HEK293 (cell line): Measurements from ENCODE around the gene ATF6B.

Experiments used
- HOXA7 ChIP-seq: sonication (generic); formaldehyde crosslinking; IDR thresholded peaks from 2 replicates; pipeline ENCODE4 v1.8.1; 2022; ENCODE audit warnings: missing genetic modification reagents, borderline replicate concordance
- IKZF3 ChIP-seq: fragments of 450-650 bp; IDR thresholded peaks from 2 replicates; pipeline ENCODE4 v1.5.0; 2018; ENCODE audit warnings: missing biosample characterization, mild to moderate bottlenecking, missing genetic modification characterization, moderate library complexity
- KLF1 ChIP-seq: fragments of 450-650 bp; formaldehyde crosslinking; IDR thresholded peaks from 2 replicates; pipeline ENCODE4 v1.5.1; 2016; ENCODE audit warnings: missing biosample characterization, missing genetic modification characterization
- KLF16 ChIP-seq: fragments of 450-650 bp; formaldehyde crosslinking; IDR thresholded peaks from 2 replicates; pipeline ENCODE4 v1.5.1; 2017; ENCODE audit warnings: missing biosample characterization, missing genetic modification characterization
- SCRT2 ChIP-seq: fragments of 450-650 bp; formaldehyde crosslinking; IDR thresholded peaks from 2 replicates; pipeline ENCODE4 v1.5.1; 2016; ENCODE audit warnings: missing biosample characterization, missing genetic modification characterization
- ZBTB8A ChIP-seq: fragments of 450-650 bp; formaldehyde crosslinking; IDR thresholded peaks from 2 replicates; pipeline ENCODE4 v1.5.1; 2016; ENCODE audit warnings: missing biosample characterization, missing genetic modification characterization
- ZFHX2 ChIP-seq: fragments of 450-650 bp; formaldehyde crosslinking; conservative IDR thresholded peaks from 2 replicates; pipeline ENCODE4 v1.5.1; 2016; ENCODE audit warnings: missing biosample characterization, missing genetic modification characterization
- ZNF140 ChIP-seq: fragments of 450-650 bp; formaldehyde crosslinking; IDR thresholded peaks from 2 replicates; pipeline ENCODE4 v1.5.1; 2016; ENCODE audit warnings: missing biosample characterization, missing genetic modification characterization
- ZNF19 ChIP-seq: fragments of 450-650 bp; formaldehyde crosslinking; IDR thresholded peaks from 2 replicates; pipeline ENCODE4; 2016; ENCODE audit warnings: missing biosample characterization, missing genetic modification characterization, low read depth
- ZNF23 ChIP-seq: fragments of 450-650 bp; formaldehyde crosslinking; IDR thresholded peaks from 2 replicates; pipeline ENCODE4 v1.5.1; 2016; ENCODE audit warnings: missing biosample characterization, missing genetic modification characterization, borderline replicate concordance
- ZNF341 ChIP-seq: fragments of 450-650 bp; formaldehyde crosslinking; IDR thresholded peaks from 2 replicates; pipeline ENCODE4; 2016; ENCODE audit warnings: low read depth, missing biosample characterization, missing genetic modification characterization
- ZNF350 ChIP-seq: fragments of 450-650 bp; formaldehyde crosslinking; IDR thresholded peaks from 2 replicates; pipeline ENCODE4 v1.5.0; 2017; ENCODE audit warnings: missing biosample characterization, mild to moderate bottlenecking, missing genetic modification characterization
- ZNF366 ChIP-seq: fragments of 450-650 bp; formaldehyde crosslinking; conservative IDR thresholded peaks from 2 replicates; pipeline ENCODE4 v1.5.1; 2016; ENCODE audit warnings: missing biosample characterization, missing genetic modification characterization
- ZNF423 ChIP-seq: fragments of 450-650 bp; formaldehyde crosslinking; IDR thresholded peaks from 2 replicates; pipeline ENCODE4 v1.5.1; 2016; ENCODE audit warnings: missing biosample characterization, missing genetic modification characterization
- ZNF530 ChIP-seq: fragments of 450-650 bp; formaldehyde crosslinking; IDR thresholded peaks from 2 replicates; pipeline ENCODE4 v1.5.1; 2016; ENCODE audit warnings: low read depth, missing biosample characterization, missing genetic modification characterization
- ZNF561 ChIP-seq: fragments of 450-650 bp; IDR thresholded peaks from 2 replicates; pipeline ENCODE4 v1.5.1; 2018; ENCODE audit warnings: missing biosample characterization, missing genetic modification characterization, borderline replicate concordance
- ZNF596 ChIP-seq: fragments of 450-650 bp; IDR thresholded peaks from 2 replicates; pipeline ENCODE4 v1.5.0; 2018; ENCODE audit warnings: missing biosample characterization, mild to moderate bottlenecking, missing genetic modification characterization, moderate library complexity
- ZNF623 ChIP-seq: fragments of 450-650 bp; formaldehyde crosslinking; IDR thresholded peaks from 2 replicates; pipeline ENCODE4 v1.5.1; 2016; ENCODE audit warnings: missing biosample characterization, missing genetic modification characterization
- ZNF660 ChIP-seq: fragments of 450-650 bp; IDR thresholded peaks from 2 replicates; pipeline ENCODE4 v1.5.1; 2018; ENCODE audit warnings: missing biosample characterization, mild to moderate bottlenecking, missing genetic modification characterization
- ZNF776 ChIP-seq: fragments of 450-650 bp; formaldehyde crosslinking; IDR thresholded peaks from 2 replicates; pipeline ENCODE4 v1.5.0; 2017; ENCODE audit warnings: missing biosample characterization, missing genetic modification characterization, borderline replicate concordance
- ZNF792 ChIP-seq: fragments of 450-650 bp; formaldehyde crosslinking; IDR thresholded peaks from 2 replicates; pipeline ENCODE4 v1.5.1; 2016; ENCODE audit warnings: missing biosample characterization, missing genetic modification characterization
- ZSCAN18 ChIP-seq: fragments of 450-650 bp; formaldehyde crosslinking; IDR thresholded peaks from 2 replicates; pipeline ENCODE4 v1.5.1; 2016; ENCODE audit warnings: missing biosample characterization, missing genetic modification characterization
- TF ChIP-seq, protein P1 (sequence below): fragments of 450-650 bp; formaldehyde crosslinking; IDR thresholded peaks from 2 replicates; pipeline ENCODE4 v1.5.1; 2016; ENCODE audit warnings: missing biosample characterization, missing genetic modification characterization, borderline replicate concordance
- TF ChIP-seq, protein P2 (sequence below): fragments of 450-650 bp; formaldehyde crosslinking; IDR thresholded peaks from 2 replicates; pipeline ENCODE4 v1.5.1; 2016; ENCODE audit warnings: missing biosample characterization, missing genetic modification characterization

ATF6B gene

GRCh38 chr6:32177183-32177787 lies 49.2 kb upstream of the ATF6B start (continued):
- TF ChIP-seq, protein P1, sequence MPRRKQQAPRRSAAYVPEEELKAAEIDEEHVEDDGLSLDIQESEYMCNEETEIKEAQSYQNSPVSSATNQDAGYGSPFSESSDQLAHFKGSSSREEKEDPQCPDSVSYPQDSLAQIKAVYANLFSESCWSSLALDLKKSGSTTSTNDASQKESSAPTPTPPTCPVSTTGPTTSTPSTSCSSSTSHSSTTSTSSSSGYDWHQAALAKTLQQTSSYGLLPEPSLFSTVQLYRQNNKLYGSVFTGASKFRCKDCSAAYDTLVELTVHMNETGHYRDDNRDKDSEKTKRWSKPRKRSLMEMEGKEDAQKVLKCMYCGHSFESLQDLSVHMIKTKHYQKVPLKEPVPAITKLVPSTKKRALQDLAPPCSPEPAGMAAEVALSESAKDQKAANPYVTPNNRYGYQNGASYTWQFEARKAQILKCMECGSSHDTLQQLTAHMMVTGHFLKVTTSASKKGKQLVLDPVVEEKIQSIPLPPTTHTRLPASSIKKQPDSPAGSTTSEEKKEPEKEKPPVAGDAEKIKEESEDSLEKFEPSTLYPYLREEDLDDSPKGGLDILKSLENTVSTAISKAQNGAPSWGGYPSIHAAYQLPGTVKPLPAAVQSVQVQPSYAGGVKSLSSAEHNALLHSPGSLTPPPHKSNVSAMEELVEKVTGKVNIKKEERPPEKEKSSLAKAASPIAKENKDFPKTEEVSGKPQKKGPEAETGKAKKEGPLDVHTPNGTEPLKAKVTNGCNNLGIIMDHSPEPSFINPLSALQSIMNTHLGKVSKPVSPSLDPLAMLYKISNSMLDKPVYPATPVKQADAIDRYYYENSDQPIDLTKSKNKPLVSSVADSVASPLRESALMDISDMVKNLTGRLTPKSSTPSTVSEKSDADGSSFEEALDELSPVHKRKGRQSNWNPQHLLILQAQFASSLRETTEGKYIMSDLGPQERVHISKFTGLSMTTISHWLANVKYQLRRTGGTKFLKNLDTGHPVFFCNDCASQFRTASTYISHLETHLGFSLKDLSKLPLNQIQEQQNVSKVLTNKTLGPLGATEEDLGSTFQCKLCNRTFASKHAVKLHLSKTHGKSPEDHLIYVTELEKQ (tag by site-specific recombination), result no peak
- TF ChIP-seq ZNF530 (tag by site-specific recombination) (no peak), ZFHX2 (tag by site-specific recombination) (no peak), SCRT2 (tag by site-specific recombination) (no peak), KLF16 (tag by site-specific recombination) (peak; percentile 26; the same call in 1 of the 2 replicates), ZNF341 (tag by site-specific recombination) (0 out of 2 replicates have a peak, but pooled peaks have one; percentile 41), ZNF792 (tag by site-specific recombination) (no peak), ZNF660 (tag by site-specific recombination) (peak; percentile 91), KLF1 (tag by site-specific recombination) (no peak), ZNF23 (tag by site-specific recombination) (no peak), IKZF3 (tag by site-specific recombination) (peak; percentile 100), ZNF350 (tag by site-specific recombination) (no peak), ZNF776 (no peak), ZSCAN18 (tag by site-specific recombination) (no peak), ZNF366 (tag by site-specific recombination) (no peak), ZNF596 (tag by site-specific recombination) (no peak), ZNF423 (no peak), ZNF19 (tag by site-specific recombination) (no peak), HOXA7 (CRISPR knock-in tag) (no peak), ZBTB8A (peak; percentile 96), ZNF623 (tag by site-specific recombination) (0 out of 2 replicates have a peak, but pooled peaks have one; percentile 8), ZNF140 (tag by site-specific recombination) (no peak), ZNF561 (tag by site-specific recombination) (peak; percentile 86)
- TF ChIP-seq, protein P2, sequence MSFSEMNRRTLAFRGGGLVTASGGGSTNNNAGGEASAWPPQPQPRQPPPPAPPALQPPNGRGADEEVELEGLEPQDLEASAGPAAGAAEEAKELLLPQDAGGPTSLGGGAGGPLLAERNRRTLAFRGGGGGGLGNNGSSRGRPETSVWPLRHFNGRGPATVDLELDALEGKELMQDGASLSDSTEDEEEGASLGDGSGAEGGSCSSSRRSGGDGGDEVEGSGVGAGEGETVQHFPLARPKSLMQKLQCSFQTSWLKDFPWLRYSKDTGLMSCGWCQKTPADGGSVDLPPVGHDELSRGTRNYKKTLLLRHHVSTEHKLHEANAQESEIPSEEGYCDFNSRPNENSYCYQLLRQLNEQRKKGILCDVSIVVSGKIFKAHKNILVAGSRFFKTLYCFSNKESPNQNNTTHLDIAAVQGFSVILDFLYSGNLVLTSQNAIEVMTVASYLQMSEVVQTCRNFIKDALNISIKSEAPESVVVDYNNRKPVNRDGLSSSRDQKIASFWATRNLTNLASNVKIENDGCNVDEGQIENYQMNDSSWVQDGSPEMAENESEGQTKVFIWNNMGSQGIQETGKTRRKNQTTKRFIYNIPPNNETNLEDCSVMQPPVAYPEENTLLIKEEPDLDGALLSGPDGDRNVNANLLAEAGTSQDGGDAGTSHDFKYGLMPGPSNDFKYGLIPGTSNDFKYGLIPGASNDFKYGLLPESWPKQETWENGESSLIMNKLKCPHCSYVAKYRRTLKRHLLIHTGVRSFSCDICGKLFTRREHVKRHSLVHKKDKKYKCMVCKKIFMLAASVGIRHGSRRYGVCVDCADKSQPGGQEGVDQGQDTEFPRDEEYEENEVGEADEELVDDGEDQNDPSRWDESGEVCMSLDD (tag by site-specific recombination), result peak; percentile 58; the same call in 1 of the 2 replicates
